Testis (tissue), 2 donors: ENCODE data around the gene ERRFI1.

Experiments
- POLR2A ChIP-seq: fragments of 450-650 bp; IDR thresholded peaks from one replicate; pipeline ENCODE4 v1.6.1; 2017; ENCODE audit warnings: antibody characterized with exemption, mild to moderate bottlenecking, moderate library complexity
- TF ChIP-seq, protein P1 (sequence below), 3 experiments: fragments of 450-650 bp in 2 of 3; fragments of 200-600 bp in 1 of 3; sonication (generic) in 1 of 3; IDR thresholded peaks; one replicate each; pipeline ENCODE4 v1.5.1; 2016 to 2019; ENCODE audit warnings: antibody characterized with exemption in 3 of 3, mild to moderate bottlenecking in 2 of 3, moderate library complexity in 1 of 3

- TF ChIP-seq, protein P1, sequence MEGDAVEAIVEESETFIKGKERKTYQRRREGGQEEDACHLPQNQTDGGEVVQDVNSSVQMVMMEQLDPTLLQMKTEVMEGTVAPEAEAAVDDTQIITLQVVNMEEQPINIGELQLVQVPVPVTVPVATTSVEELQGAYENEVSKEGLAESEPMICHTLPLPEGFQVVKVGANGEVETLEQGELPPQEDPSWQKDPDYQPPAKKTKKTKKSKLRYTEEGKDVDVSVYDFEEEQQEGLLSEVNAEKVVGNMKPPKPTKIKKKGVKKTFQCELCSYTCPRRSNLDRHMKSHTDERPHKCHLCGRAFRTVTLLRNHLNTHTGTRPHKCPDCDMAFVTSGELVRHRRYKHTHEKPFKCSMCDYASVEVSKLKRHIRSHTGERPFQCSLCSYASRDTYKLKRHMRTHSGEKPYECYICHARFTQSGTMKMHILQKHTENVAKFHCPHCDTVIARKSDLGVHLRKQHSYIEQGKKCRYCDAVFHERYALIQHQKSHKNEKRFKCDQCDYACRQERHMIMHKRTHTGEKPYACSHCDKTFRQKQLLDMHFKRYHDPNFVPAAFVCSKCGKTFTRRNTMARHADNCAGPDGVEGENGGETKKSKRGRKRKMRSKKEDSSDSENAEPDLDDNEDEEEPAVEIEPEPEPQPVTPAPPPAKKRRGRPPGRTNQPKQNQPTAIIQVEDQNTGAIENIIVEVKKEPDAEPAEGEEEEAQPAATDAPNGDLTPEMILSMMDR (IDR thresholded peaks at IDR 0.05), result no peak
- TF ChIP-seq POLR2A, result no peak
Measured at GRCh38 chr1:8042134-8042533, 16.0 kb upstream of the ERRFI1 start.
